ENCODE measurements around the gene UNC79. TPM values are rescaled to one million over a fixed set of nuclear protein-coding genes. Genes with fewer than 3 reads are reported as not detected.

The UNC79 gene
- total and polyA plus RNA-seq, 5 donors from 2014 or later: not detected

- Histone ChIP-seq H3K4me1 (ENCODE audit: control insufficient read depth, insufficient read depth, low read length, poor library complexity, severe bottlenecking) (no peaks in the 10 kb centered on the region), H3K36me3 (ENCODE audit: control insufficient read depth, insufficient read depth, low read length) (no peaks in the 10 kb centered on the region), H3K27ac (ENCODE audit: insufficient read depth, low read length, poor library complexity, severe bottlenecking) (no peak overlapping the region), H3K27me3 (ENCODE audit: control insufficient read depth, insufficient read depth, low read length) (no peaks in the 10 kb centered on the region), H3K9me3 (ENCODE audit: control insufficient read depth in 2 of 2, low read length in 2 of 2) (no peaks in the 10 kb centered on the region), H3K4me3 (ENCODE audit: low read depth, low read length) (no peak overlapping the region)
- ATAC-seq (ENCODE audit: low read depth in 2 of 2) (no peak), DNase-seq (no peak)
- Mint-ChIP-seq H3K36me3 (no peaks in the 10 kb centered on the region), H3K4me1 (no peaks in the 10 kb centered on the region), H3K9me3 (no peaks in the 10 kb centered on the region), H3K4me3 (no peak overlapping the region), H3K27ac (no peak overlapping the region), H3K27me3 (no peaks in the 10 kb centered on the region)
Measured at GRCh38 chr14:93749076-93749420, 318.3 kb downstream of the UNC79 start.

GRCh38 chr14:93751946-93752655 is 321.4 kb downstream of the UNC79 start:
- H3K36me3 Mint-ChIP-seq: no peaks in the 10 kb centered on the region
- Histone ChIP-seq H3K4me1 (ENCODE audit: control insufficient read depth, insufficient read depth, low read length, poor library complexity, severe bottlenecking) (no peaks in the 10 kb centered on the region), H3K27ac (ENCODE audit: insufficient read depth, low read length, poor library complexity, severe bottlenecking) (no peak overlapping the region), H3K27me3 (ENCODE audit: control insufficient read depth, insufficient read depth, low read length) (no peaks in the 10 kb centered on the region), H3K36me3 (ENCODE audit: control insufficient read depth, insufficient read depth, low read length) (no peaks in the 10 kb centered on the region), H3K4me3 (ENCODE audit: low read depth, low read length) (no peak overlapping the region), H3K9me3 (ENCODE audit: control insufficient read depth in 2 of 2, low read length in 2 of 2) (no peaks in the 10 kb centered on the region)
- no peak overlapping the region for H3K27ac Mint-ChIP-seq
- no peaks in the 10 kb centered on the region for H3K9me3 Mint-ChIP-seq
- no peak overlapping the region for H3K4me3 Mint-ChIP-seq
- peaks cover 8% of the 10 kb centered on the region for H3K27me3 Mint-ChIP-seq
- no peak for DNase-seq
- ATAC-seq (ENCODE audit: low read depth in 2 of 2): no peak
- no peaks in the 10 kb centered on the region for H3K4me1 Mint-ChIP-seq

GRCh38 chr14:93752980-93753561 is 322.3 kb downstream of the UNC79 start:
- Histone ChIP-seq H3K9me3 (ENCODE audit: control insufficient read depth in 2 of 2, low read length in 2 of 2) (no peaks in the 10 kb centered on the region), H3K4me1 (ENCODE audit: control insufficient read depth, insufficient read depth, low read length, poor library complexity, severe bottlenecking) (no peaks in the 10 kb centered on the region), H3K4me3 (ENCODE audit: low read depth, low read length) (no peak overlapping the region), H3K27me3 (ENCODE audit: control insufficient read depth, insufficient read depth, low read length) (no peaks in the 10 kb centered on the region), H3K36me3 (ENCODE audit: control insufficient read depth, insufficient read depth, low read length) (no peaks in the 10 kb centered on the region), H3K27ac (ENCODE audit: insufficient read depth, low read length, poor library complexity, severe bottlenecking) (no peak overlapping the region)
- no peak for ATAC-seq (ENCODE audit: low read depth in 2 of 2)
- H3K27me3 Mint-ChIP-seq: peaks cover 9% of the 10 kb centered on the region
- H3K27ac Mint-ChIP-seq: no peak overlapping the region
- no peaks in the 10 kb centered on the region for H3K9me3 Mint-ChIP-seq
- no peaks in the 10 kb centered on the region for H3K36me3 Mint-ChIP-seq
- no peak for DNase-seq
- H3K4me3 Mint-ChIP-seq: no peak overlapping the region
- no peaks in the 10 kb centered on the region for H3K4me1 Mint-ChIP-seq

GRCh38 chr14:93753647-93754046 is 322.9 kb downstream of the UNC79 start:
- H3K36me3 Mint-ChIP-seq: no peaks in the 10 kb centered on the region
- H3K9me3 Mint-ChIP-seq: no peaks in the 10 kb centered on the region
- H3K36me3 ChIP-seq (ENCODE audit: control insufficient read depth, insufficient read depth, low read length): no peaks in the 10 kb centered on the region
- DNase-seq (no peak), ATAC-seq (ENCODE audit: low read depth in 2 of 2) (no peak)
- H3K9me3 ChIP-seq (ENCODE audit: control insufficient read depth in 2 of 2, low read length in 2 of 2): no peaks in the 10 kb centered on the region
- no peaks in the 10 kb centered on the region for H3K4me1 Mint-ChIP-seq
- H3K27me3 ChIP-seq (ENCODE audit: control insufficient read depth, insufficient read depth, low read length): no peaks in the 10 kb centered on the region
- H3K4me3 ChIP-seq (ENCODE audit: low read depth, low read length): no peak overlapping the region
- H3K4me1 ChIP-seq (ENCODE audit: control insufficient read depth, insufficient read depth, low read length, poor library complexity, severe bottlenecking): no peaks in the 10 kb centered on the region
- peaks cover 9% of the 10 kb centered on the region for H3K27me3 Mint-ChIP-seq
- no peak overlapping the region for H3K27ac ChIP-seq (ENCODE audit: insufficient read depth, low read length, poor library complexity, severe bottlenecking)
- no peak overlapping the region for H3K4me3 Mint-ChIP-seq
- no peak overlapping the region for H3K27ac Mint-ChIP-seq

- Histone ChIP-seq H3K36me3 (ENCODE audit: control insufficient read depth, insufficient read depth, low read length) (no peaks in the 10 kb centered on the region), H3K4me1 (ENCODE audit: control insufficient read depth, insufficient read depth, low read length, poor library complexity, severe bottlenecking) (no peaks in the 10 kb centered on the region), H3K9me3 (ENCODE audit: control insufficient read depth in 2 of 2, low read length in 2 of 2) (no peaks in the 10 kb centered on the region), H3K27me3 (ENCODE audit: control insufficient read depth, insufficient read depth, low read length) (no peaks in the 10 kb centered on the region), H3K4me3 (ENCODE audit: low read depth, low read length) (no peak overlapping the region), H3K27ac (ENCODE audit: insufficient read depth, low read length, poor library complexity, severe bottlenecking) (no peak overlapping the region)
- Mint-ChIP-seq H3K9me3 (peaks cover 0 to 1% (median 0%) of the 10 kb centered on the region in 7 donors), H3K27me3 (peaks cover 11% of the 10 kb centered on the region), H3K4me1 (no peaks in the 10 kb centered on the region), H3K36me3 (no peaks in the 10 kb centered on the region), H3K4me3 (no peak overlapping the region), H3K27ac (no peak overlapping the region)
- DNase-seq (no peak), ATAC-seq (ENCODE audit: low read depth in 2 of 2) (no peak)
Measured at GRCh38 chr14:93757206-93757605, 326.5 kb downstream of the UNC79 start.

Other genes starting within 250 kb of the UNC79 start
- gene MOAP1, start 246.0 kb upstream of the UNC79 start, total RNA-seq: 85.5 TPM
- 10 to 100 TPM; 66.4 to 88.1 (median 75.9) TPM for gene MOAP1, start 246.0 kb upstream of the UNC79 start, polyA plus RNA-seq
- 6.9 TPM for gene LYSET, start 245.6 kb upstream of the UNC79 start, total RNA-seq
- 10 to 100 TPM; 34.2 to 43.1 (median 36.9) TPM for gene LYSET, start 245.6 kb upstream of the UNC79 start, polyA plus RNA-seq
- 7.1 TPM for gene GON7, start 223.9 kb upstream of the UNC79 start, total RNA-seq
- 10 to 100 TPM; 25.4 to 31.0 (median 30.4) TPM for gene GON7, start 223.9 kb upstream of the UNC79 start, polyA plus RNA-seq
- gene UBR7, start 223.7 kb upstream of the UNC79 start, total RNA-seq: 13.2 TPM
- gene UBR7, start 223.7 kb upstream of the UNC79 start, polyA plus RNA-seq: 10 to 100 TPM; 36.2 to 45.4 (median 38.2) TPM
- 27.8 TPM for gene BTBD7, start 97.9 kb upstream of the UNC79 start, total RNA-seq
- 10 to 100 TPM in 2 of 4 donors, 1 to 10 TPM in 2; 6.5 to 10.8 (median 10.2) TPM for gene BTBD7, start 97.9 kb upstream of the UNC79 start, polyA plus RNA-seq
- not detected for gene COX8C, start 83.8 kb upstream of the UNC79 start, total RNA-seq
- gene COX8C, start 83.8 kb upstream of the UNC79 start, polyA plus RNA-seq: under 1 TPM in 1 of 4 donors, not detected in 3; 0.47 TPM